GM19239 (cell line): Measurements from ENCODE around the gene HIVEP3.

ENCODE experiments used
- DNase-seq: peaks from one replicate; pipeline ENCODE4 v3.0.0; 2011; ENCODE audit warnings: low spot score; ENCODE audit not compliant: insufficient read length
- FAIRE-seq: peaks from 2 replicates; lab custom pipeline; 2011; peaks lifted over from hg19 to GRCh38; lab: Jason Lieb, UNC

HIVEP3 gene

DNA sequence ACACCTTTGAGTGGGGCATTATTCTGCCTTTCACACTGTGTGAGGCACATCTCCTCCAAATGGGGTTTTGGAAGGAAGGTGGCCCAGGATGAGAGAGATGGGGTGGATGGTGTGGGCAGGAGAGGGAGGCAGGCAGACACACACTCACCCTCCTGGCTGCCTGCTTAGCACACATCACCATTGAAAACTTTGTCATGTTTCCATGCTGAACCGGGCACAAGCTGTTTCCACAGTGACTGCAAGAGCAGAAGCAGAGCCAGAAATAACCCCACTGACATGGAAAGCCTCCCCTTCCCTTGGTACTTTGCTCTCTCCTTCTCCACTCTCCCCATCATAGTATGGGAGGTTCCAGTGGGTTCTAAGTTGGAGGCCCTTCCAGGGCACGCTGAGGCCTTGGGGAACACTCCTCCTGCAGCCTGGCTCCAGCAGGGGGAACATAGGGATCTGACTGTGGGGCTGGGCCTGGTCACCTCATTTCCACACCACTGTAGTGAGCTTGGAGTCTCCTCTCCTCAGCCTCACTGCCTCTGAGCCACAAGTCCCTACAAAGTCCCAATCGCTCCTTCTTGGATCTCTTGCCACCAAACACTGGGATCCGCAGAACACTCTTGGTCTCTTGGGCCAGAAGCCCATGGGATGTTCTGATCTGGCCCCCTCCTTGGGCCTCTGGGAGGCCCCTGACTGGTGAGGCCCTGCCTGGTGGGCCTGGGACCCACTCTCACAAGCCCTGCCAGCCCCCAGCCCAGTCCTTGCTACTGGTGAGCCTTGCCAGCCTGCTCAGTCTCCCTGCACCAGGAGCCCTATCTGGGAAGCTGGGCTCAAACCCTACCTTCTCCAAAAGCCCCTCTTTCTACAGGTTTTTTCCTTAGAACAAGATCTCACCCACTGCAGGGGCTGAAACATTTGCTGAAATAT is 271.2 kb downstream of the HIVEP3 start:
- DNase-seq (no peak), FAIRE-seq (no peak)

DNA sequence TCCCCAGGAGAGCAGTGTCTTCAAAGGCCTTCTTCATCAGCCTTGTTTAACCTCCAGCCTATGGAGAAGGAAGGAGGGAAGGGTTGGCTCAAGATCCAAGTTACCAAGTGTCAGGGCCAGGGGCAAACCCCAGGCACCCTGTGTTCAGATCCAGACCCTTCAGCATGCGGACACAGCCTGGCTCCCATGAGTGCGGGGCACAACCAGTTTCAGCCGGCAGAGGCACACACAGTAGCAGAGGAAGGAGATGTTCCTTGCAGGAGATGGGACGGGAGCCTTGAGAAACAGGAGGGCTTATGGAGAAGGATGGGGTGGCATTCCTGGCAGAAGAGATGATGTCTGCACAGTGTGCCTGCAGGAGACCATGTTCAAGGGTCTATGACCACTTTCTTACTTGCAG is 272.5 kb downstream of the HIVEP3 start:
- DNase-seq (no peak), FAIRE-seq (no peak)

DNA sequence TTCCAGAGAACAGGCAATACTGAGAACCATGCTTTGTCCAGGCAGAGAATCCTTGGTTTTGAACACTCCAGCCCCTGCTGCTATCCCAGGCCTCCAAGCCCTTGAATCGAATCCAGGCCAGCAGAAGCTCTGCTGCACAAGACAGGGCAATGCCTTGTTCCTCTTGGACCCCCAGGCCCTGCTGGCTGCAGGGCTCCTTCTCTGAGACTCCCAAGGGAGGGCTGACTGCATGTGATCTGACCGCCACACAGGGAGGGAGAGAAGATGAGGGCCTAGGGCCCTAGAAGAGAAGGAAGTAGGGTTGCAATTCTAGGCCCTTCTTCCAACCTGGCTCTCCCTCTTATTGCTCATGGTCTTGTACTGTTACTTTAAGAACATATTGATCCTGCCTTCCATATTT is 273.7 kb downstream of the HIVEP3 start:
- no peak for FAIRE-seq
- no peak for DNase-seq

DNA sequence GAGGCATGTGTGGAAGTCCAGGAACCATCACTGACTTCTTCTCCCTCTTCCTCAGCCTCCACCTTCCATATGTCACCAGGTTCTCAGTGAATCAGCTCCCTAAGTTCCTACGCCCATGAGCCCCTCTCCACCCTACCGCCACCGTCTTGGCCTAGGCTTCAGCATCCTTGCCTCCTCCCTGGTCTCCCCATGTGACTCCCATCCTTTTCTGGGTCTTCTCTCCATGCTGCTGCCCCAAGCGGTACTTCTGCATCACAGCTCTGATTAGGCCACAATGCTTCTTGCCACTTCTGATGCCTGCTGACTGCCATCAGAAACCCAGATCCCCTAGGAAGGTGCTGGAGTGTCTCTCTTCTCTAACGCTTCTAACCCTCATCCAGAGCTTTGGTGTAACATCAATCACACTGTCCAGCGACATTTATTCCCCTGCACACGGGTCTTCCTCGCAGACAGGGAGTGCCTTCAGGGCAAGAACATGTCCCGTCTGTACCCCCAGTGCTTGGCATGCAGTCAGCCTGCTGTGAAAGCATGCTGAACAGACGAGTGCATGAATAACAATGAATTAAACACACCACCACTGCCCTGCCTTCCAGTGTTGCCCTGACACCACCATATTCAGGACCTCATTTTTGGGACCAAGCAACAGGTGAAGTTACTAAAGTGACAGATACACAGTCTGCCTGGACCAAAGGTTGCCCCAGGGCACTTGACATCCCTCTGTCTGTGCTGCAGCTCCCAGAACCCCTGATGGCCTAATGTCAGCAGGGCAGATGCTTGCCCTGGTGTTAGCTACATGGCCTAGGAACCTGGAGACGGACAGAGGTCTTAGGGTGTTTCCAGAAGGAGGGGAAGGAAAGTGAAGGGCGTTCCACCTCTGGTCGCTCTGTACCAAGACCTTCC is 275.6 kb downstream of the HIVEP3 start:
- DNase-seq = no peak
- FAIRE-seq = no peak

DNA sequence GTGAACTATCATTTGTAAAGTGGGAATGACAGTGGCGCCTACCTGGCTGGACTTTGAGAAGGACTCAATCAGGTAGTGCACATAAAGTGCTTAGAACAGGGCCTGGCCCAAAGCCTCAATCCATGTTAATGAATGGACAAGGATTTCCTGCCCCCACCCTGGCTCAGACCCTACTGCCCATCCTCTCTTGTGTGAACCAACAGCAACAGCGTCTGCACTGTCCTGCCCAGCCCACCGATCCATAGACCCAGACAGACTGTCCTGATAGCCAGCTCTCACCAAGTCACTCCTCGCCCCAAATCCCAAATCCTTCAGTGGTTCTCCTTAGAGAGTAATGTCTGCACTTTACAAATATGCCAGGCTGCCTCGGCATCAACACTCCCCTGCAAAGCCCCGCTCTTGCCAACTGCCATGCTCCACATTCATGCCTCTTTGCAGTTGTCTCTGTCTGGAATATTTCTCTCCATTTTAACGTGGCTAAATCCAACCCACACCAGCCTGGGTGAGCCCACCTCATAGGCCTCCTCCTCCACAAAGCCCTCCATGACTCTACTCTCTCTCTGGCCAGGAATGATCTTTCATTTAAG is 276.7 kb downstream of the HIVEP3 start:
- no peak for DNase-seq
- FAIRE-seq = no peak

DNA sequence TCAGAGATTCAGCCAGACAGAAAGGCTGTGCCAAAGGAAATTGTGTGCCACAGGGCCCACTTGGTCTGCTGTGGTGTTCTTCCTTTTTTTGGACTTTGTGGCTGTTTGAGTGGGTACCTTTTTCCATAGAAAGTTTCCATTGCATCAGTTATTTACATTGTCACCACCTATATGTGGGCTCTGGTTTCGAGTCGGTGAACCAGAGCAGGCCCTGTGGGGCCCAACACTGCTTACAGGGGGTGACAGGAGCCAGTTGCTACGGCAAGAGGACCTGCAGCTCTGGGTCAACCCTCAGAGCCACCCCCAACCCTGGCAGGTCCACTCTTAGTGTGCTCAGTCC is 277.3 kb downstream of the HIVEP3 start:
- peak; percentile 55 for FAIRE-seq
- DNase-seq = no peak

DNA sequence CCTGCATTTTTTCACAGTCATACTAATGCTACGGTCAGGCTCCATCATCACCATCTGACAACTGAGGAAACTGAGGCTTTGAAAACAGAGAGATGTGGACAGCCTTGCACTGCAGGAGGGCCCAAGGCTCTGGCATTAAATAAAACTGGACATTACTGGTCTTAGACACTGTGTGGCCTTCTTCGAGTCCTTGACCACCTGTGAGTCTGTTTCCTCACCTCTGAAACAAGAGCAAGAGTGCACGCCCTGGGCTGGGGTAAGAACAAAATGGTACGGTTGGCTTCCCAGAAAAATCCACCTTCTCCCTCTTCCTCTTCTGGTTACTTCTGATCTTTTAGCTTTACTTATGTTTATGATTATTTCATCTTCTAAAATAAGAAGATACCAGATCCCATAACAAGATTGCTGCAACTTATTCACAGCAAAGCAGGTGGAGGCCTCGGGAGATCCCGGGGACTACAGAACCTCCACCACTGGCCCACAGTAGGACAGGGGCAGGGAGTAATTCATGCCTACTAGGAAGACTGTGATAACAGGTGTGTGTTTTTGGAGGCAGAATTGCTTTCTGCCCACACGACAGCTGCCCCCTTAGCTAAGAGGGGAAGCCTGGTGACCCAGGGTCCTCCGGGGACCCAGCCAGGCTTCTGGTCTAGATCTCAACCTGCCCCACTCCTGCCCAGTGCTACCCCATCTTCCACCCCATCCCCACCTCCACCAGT is 277.8 kb downstream of the HIVEP3 start:
- FAIRE-seq (peak; percentile 58), DNase-seq (no peak)

DNA sequence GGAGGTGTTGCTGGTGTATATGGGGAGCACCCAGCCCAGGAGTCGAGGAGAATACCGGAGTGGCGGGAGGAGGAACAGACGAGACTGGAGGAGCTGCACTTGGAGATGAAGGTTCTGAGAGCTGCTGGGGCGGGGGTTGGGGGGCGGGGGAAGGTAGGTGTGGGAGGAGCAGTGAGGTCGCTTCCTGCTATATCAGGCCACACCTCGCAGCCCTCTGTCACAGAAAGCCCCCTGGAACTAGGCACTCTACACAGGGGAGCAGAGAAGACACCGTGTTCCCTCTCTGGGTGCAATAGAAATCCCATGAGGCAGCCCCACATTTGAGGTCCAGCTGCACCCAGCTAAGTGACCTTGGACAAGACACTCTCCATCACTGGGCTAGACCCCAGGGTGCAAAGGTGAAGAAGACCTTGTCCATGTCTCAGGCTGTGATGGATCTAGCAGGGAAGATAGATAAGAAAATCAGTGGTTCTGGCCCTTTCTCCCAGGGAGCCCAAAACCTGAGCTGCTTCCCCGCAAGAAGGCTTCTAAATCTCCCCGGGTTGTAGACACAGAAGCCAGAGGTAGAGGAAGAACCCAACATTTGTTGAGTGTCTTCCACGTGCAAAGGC is 278.5 kb downstream of the HIVEP3 start:
- DNase-seq = no peak
- no peak for FAIRE-seq

DNA sequence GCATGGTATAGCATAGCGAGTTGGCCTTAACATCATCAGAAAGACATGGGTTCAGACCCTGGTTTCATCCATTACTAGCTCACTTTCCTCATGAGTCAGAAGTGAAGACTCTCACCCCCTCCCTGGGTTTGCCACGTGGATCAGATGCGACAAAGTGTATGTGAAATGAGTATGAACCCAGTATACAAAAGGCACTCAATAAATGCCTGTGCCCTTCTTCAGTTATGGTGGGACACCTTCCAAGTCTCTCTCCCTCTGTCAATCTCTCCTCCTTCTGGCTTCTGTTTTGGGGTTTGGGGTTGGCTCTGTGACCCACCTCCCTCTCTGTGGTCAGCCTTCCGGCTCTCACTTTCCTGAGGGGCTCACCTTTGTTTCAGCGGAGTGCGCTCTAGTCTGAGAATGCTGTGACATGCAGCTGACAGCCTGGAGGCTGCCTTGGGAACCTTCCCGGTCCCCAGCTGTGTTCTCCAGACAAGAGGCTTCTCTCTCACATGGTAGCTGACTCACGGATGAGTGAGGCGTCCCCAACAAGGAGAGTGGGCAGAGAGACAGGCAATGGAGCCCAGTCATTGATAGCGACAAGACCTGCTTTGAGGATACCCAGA is 279.3 kb downstream of the HIVEP3 start:
- DNase-seq = no peak
- FAIRE-seq = peak; percentile 85

DNA sequence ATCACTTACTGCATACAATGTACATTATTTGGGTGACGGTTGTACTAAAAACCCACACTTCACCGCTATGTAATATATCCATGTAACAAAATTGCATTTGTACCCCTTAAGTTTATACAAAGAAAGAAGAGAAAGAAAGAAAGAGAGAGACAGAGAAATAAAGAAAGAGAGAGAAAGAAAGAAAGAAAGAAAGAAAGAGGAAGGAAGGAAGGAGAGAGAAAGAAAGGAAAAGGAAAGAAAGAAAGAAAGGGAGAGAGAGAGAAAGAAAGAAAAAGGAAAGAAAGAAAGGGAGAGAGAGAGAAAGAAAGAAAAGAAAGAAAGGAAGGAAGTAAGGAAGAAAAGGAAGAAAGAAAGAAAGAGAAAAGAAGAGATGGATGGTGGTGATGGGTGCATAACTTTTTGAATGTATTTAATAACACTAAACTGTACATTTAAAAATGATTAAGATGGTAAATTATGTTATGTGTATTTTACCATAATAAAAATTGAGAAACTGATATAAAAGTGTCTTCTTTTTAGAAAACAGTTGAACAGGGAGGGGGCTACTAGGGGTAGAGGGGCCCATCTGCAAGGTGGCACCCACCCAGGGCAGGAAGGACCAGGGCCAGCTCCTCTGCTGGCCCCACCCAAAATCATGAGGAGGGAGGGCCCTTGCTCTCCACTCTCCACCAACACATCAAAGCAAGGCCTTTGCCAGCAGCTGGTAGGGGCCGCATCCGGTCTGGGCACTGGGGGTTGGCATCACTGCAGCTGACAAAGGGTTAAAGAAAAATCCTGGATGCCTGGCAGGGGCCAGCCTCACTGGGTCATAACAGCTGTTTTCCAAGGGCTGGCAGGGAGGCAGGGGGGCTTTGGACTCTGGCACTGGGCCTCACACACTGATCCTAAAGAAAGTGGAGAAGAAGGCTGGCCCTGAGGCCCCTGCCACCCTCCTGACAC is 280.4 kb downstream of the HIVEP3 start:
- no peak for FAIRE-seq
- no peak for DNase-seq

DNA sequence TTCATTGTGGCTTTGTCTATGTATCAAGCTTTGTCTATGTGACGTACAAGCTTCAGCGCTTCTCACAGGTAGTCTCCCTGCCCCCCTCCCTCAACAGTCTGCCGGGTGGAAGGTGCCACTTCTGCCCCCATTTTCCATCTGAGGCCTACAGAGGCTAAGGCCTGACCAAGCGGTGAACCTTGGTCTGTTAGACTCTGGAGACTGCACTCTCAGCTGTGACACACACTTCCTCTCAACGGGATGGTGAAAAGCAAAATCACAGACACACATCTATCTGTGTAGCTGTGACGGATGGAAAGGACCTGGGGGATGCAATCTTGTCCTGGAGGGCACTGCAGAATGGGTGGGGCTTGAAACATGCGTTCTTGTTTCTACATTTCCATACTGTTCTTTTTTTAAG is 281.4 kb downstream of the HIVEP3 start:
- FAIRE-seq = peak; percentile 78
- no peak for DNase-seq

DNA sequence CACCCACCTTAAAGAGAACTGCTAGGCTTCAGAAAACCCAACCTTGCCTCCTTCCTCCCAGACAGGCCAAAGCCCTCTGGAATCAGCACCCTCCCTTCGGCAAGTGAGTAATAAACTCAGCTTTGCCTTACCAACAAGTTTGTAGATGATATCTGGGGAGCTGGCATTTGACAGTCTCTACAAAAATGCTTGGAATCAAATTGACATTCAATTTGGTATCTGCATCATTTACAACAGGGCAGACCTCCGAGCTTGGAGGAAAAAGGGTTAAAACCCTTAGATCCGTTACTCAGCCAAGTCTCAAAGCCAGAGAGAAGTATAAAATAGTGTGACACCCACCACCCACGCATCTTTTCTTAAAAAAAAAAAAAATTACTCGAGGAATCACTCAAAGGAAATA is 285.0 kb downstream of the HIVEP3 start:
- FAIRE-seq = no peak

DNA sequence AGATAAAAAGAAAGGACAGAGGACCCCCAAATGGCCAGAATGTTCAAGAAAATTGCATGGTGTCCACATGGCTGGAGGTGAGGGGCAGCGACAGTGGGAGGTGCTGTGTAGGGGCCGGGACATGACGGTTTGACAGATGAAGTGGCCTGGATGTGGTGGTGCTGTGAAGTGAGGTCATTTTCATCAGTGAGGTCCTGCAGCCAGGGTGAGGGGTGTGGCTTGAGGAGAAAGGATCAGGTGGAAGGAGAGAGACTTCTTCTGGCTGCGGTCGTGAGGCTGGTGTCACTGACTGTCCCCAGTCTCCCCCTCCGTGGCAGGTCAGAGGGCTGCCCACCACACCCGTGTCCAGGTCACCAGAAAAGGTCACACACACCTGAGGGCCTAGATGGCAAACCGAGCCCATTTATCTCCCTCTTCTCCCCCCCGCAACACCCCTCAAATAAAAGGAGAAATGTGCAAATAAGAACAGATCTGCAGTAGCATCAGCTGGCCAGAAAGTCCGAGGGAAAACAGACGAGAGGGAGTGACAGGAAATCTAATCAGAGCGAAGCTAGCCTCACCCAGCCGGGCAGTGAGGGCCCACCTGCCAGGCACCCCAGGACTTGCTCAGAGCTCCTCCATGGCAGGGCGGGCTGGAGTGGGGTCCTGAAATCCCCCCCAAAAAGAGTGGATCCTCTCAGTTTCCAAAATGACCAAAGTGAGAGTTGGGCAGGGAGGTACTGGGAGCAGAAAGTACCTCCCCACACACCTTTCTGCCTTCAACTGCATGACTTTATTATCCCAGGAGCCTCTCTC is 285.7 kb downstream of the HIVEP3 start:
- DNase-seq (no peak), FAIRE-seq (no peak)

More for the DNA sequence above, 285.0 kb downstream of the HIVEP3 start:
- DNase-seq = no peak

DNA sequence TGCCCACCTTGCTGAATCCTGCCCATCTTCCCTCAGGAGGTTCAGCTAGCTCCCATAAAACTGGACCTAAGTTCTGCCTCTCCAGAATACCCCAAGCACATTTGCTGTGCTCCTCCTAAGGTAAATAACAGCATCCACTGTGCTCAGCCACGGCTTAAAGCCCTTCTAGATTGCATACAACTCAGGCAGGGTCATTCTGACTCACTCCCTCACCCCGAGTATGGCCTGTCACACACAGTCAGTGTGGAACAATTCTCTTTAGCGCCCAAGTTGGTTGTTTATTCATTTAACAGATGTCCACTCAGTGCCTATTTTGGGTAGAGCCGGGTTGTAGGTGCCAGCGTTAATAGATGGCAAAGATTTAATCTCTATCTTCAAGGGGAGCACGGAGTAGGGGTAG is 286.8 kb downstream of the HIVEP3 start:
- FAIRE-seq (no peak), DNase-seq (no peak)

DNA sequence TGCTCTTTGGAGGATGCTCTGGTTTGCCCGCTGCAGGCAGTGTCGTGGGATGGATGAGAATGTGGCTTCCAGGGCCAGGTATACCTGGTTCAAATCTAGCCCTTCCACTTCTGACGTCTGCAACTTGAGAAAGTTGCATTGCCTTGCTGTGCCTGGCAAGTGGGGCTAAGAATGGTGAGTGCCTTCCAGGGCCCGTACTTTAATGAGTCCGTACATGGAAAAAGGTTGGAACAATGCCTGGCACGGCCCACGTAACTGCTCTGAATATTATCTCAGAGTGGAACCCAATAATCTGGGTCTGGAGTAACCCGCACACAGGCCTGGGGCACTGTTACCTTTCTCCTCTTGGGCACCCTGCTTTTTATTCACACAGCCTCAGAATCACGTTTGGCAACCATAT is 287.6 kb downstream of the HIVEP3 start:
- DNase-seq (no peak), FAIRE-seq (no peak)

DNA sequence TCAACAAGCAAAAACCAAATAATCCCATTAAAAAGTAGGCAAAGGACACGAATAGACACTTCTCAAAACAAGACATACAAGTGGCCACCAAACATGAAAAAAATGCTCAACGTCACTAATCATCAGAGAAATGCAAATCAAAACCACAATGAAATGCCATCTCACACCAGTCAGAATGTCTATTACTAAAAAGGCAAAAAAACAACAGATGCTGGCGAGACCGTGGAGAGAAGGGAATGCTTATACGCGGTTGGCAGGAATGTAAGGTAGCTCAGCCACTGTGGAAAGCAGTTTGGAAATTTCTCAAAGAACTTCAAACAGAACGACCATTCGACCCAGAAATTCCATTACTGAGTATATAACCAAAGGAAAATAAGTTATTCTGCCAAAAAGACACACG is 289.2 kb downstream of the HIVEP3 start:
- no peak for DNase-seq
- no peak for FAIRE-seq

DNA sequence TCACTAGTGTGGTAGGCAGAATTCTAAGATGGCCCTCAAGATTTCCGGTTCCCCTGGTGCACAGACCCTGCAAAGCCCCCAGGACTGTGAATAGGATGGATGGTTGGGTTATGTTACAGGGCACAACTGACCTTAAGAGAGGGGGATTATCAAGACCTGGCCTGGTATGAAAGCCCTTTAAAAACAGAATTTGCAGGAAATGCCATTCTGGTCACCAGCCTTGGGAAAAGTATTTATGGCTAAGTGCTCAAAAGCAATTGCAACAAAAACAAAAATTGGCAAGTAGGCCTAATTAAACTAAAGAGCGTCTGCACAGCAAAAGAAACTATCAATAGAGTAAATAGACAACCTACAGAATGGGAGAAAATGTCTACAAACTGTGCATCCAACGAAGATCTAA is 289.6 kb downstream of the HIVEP3 start:
- no peak for DNase-seq
- no peak for FAIRE-seq
